NT2/D1 (cell line): ENCODE data around the gene CAB39L.

ENCODE experiments used
- SUZ12 ChIP-seq: IDR thresholded peaks from 2 replicates; pipeline ENCODE4 v1.6.1; 2011; ENCODE audit not compliant: insufficient read length, insufficient read depth; ENCODE audit errors: extremely low read depth
- YY1 ChIP-seq: IDR thresholded peaks from 2 replicates; pipeline ENCODE4 v1.6.1; 2011; ENCODE audit not compliant: insufficient read length, insufficient read depth
- ZNF274 ChIP-seq: IDR thresholded peaks from 2 replicates; pipeline ENCODE4 v1.6.1; 2011; ENCODE audit warnings: mild to moderate bottlenecking, low read depth, low read length

GRCh38 chr13:49353908-49354307 is 90.0 kb downstream of the CAB39L start:
- TF ChIP-seq YY1 (no peak), ZNF274 (no peak), SUZ12 (no peak)
